ENCODE measurements around the gene PTPRC.
"Not testable (repeated sequence)": the region's sequence is repeated elsewhere in the genome, so short reads cannot be mapped to it uniquely, and the experiment has no call there.

The PTPRC gene

GRCh38 chr1:198598796-198599321 is 40.0 kb upstream of the PTPRC start:
- Histone ChIP-seq H3K18ac (ENCODE audit: low read depth in 1 of 2, low read length in 2 of 2) (no peak overlapping the region), H2BK15ac (ENCODE audit: low read depth, poor library complexity, severe bottlenecking) (no peak overlapping the region), H2BK12ac (ENCODE audit: low read length in 2 of 2) (no peak overlapping the region), H2BK5ac (ENCODE audit: low read depth, low read length, poor library complexity, severe bottlenecking) (no peak overlapping the region), H4K8ac (ENCODE audit: low read length) (no peak overlapping the region), H3K23ac (ENCODE audit: low read length in 2 of 2) (no peak overlapping the region), H3K4me1 (ENCODE audit: control insufficient read depth, insufficient read depth, low read depth, low read length) (peaks cover 7% of the 10 kb centered on the region), H3K14ac (ENCODE audit: low read length in 2 of 2) (peak overlapping the region in 1 of 2 experiments; percentile 46), H2AFZ (ENCODE audit: low read depth, low read length) (no peak overlapping the region), H3K9me3 (ENCODE audit: control insufficient read depth, low read length) (no peaks in the 10 kb centered on the region), H3K4me2 (ENCODE audit: low read length, poor library complexity, severe bottlenecking) (no peak overlapping the region), H3K27me3 (ENCODE audit: control insufficient read depth in 1 of 2, insufficient read depth in 1 of 2, low read length in 2 of 2) (no peaks in the 10 kb centered on the region), H3K79me1 (replicated peaks; ENCODE audit: low read length, poor library complexity, severe bottlenecking) (no peaks in the 10 kb centered on the region), H3K36me3 (ENCODE audit: control insufficient read depth in 1 of 2, insufficient read depth in 2 of 2, low read depth in 1 of 2, low read length in 2 of 2) (no peaks in the 10 kb centered on the region), H3K9ac (ENCODE audit: low read length) (no peak overlapping the region), H2AK5ac (ENCODE audit: low read length, severe bottlenecking) (no peak overlapping the region), H3K27ac (ENCODE audit: low read length, poor library complexity, severe bottlenecking) (no peak overlapping the region), H4K91ac (ENCODE audit: low read length) (no peak overlapping the region), H3K4ac (ENCODE audit: low read depth in 1 of 2, low read length in 2 of 2) (peak overlapping the region in 1 of 2 experiments; percentile 26), H3K4me3 (ENCODE audit: insufficient read depth in 1 of 2, low read depth in 1 of 2, low read length in 2 of 2) (no peak overlapping the region), H2BK120ac (ENCODE audit: low read depth, low read length) (no peak overlapping the region)
- DNase-seq = no peak
- 94% methylated on average over 6 of the region's 6 CpGs for WGBS

GRCh38 chr1:198599749-198600148 is 39.1 kb upstream of the PTPRC start:
- H4K8ac ChIP-seq (ENCODE audit: low read length) = no peak overlapping the region
- H2AK5ac ChIP-seq (ENCODE audit: low read length, severe bottlenecking) = no peak overlapping the region
- WGBS = 87% methylated on average over 2 of the region's 2 CpGs
- no peak overlapping the region for H3K4me2 ChIP-seq (ENCODE audit: low read length, poor library complexity, severe bottlenecking)
- no peak overlapping the region for H2BK12ac ChIP-seq (ENCODE audit: low read length in 2 of 2)
- DNase-seq = no peak
- no peak overlapping the region for H3K9ac ChIP-seq (ENCODE audit: low read length)
- H2BK120ac ChIP-seq (ENCODE audit: low read depth, low read length) = no peak overlapping the region
- no peaks in the 10 kb centered on the region for H3K9me3 ChIP-seq (ENCODE audit: control insufficient read depth, low read length)
- H3K4ac ChIP-seq (ENCODE audit: low read depth in 1 of 2, low read length in 2 of 2) = no peak overlapping the region
- H3K36me3 ChIP-seq (ENCODE audit: control insufficient read depth in 1 of 2, insufficient read depth in 2 of 2, low read depth in 1 of 2, low read length in 2 of 2) = no peaks in the 10 kb centered on the region
- no peak overlapping the region for H4K91ac ChIP-seq (ENCODE audit: low read length)
- H3K4me1 ChIP-seq (ENCODE audit: control insufficient read depth, insufficient read depth, low read depth, low read length) = peaks cover 7% of the 10 kb centered on the region
- no peak overlapping the region for H3K27ac ChIP-seq (ENCODE audit: low read length, poor library complexity, severe bottlenecking)
- H3K27me3 ChIP-seq (ENCODE audit: control insufficient read depth in 1 of 2, insufficient read depth in 1 of 2, low read length in 2 of 2) = no peaks in the 10 kb centered on the region
- H3K18ac ChIP-seq (ENCODE audit: low read depth in 1 of 2, low read length in 2 of 2) = no peak overlapping the region
- no peak overlapping the region for H3K23ac ChIP-seq (ENCODE audit: low read length in 2 of 2)
- no peaks in the 10 kb centered on the region for H3K79me1 ChIP-seq (replicated peaks; ENCODE audit: low read length, poor library complexity, severe bottlenecking)
- no peak overlapping the region for H3K14ac ChIP-seq (ENCODE audit: low read length in 2 of 2)
- H3K4me3 ChIP-seq (ENCODE audit: insufficient read depth in 1 of 2, low read depth in 1 of 2, low read length in 2 of 2) = no peak overlapping the region
- no peak overlapping the region for H2AFZ ChIP-seq (ENCODE audit: low read depth, low read length)
- H2BK15ac ChIP-seq (ENCODE audit: low read depth, poor library complexity, severe bottlenecking) = no peak overlapping the region
- H2BK5ac ChIP-seq (ENCODE audit: low read depth, low read length, poor library complexity, severe bottlenecking) = no peak overlapping the region

DNA sequence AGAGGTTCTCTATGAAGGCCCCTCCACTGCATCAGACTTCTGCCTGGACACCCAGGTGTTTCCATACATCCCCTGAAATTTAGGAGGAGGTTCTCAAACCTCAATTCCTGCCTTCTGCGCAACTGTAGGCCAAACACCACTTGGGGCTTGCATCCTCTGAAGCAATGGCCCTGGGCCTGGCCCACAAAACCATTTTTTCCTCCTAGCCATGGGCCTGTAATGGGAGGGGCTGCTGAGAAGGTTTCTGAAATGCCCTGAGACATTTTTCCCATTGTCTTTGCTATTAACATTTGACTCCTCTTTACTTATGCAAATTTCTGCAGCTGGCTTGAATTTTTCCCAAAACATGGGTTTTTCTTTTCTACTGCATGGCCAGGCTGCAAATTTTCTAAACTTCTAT is 37.9 kb upstream of the PTPRC start:
- Histone ChIP-seq H2BK12ac (ENCODE audit: low read length in 2 of 2) (no peak overlapping the region), H3K18ac (ENCODE audit: low read depth in 1 of 2, low read length in 2 of 2) (no peak overlapping the region), H2AFZ (ENCODE audit: low read depth, low read length) (no peak overlapping the region), H2BK15ac (ENCODE audit: low read depth, poor library complexity, severe bottlenecking) (no peak overlapping the region), H2AK5ac (ENCODE audit: low read length, severe bottlenecking) (no peak overlapping the region), H4K91ac (ENCODE audit: low read length) (no peak overlapping the region), H3K27ac (ENCODE audit: low read length, poor library complexity, severe bottlenecking) (no peak overlapping the region), H4K8ac (ENCODE audit: low read length) (no peak overlapping the region), H3K9ac (ENCODE audit: low read length) (no peak overlapping the region), H3K4me3 (ENCODE audit: insufficient read depth in 1 of 2, low read depth in 1 of 2, low read length in 2 of 2) (no peak overlapping the region), H3K27me3 (ENCODE audit: control insufficient read depth in 1 of 2, insufficient read depth in 1 of 2, low read length in 2 of 2) (no peaks in the 10 kb centered on the region), H3K79me1 (replicated peaks; ENCODE audit: low read length, poor library complexity, severe bottlenecking) (no peaks in the 10 kb centered on the region), H3K14ac (ENCODE audit: low read length in 2 of 2) (no peak overlapping the region), H2BK5ac (ENCODE audit: low read depth, low read length, poor library complexity, severe bottlenecking) (no peak overlapping the region), H3K9me3 (ENCODE audit: control insufficient read depth, low read length) (no peaks in the 10 kb centered on the region), H2BK120ac (ENCODE audit: low read depth, low read length) (no peak overlapping the region), H3K4me1 (ENCODE audit: control insufficient read depth, insufficient read depth, low read depth, low read length) (peaks cover 8% of the 10 kb centered on the region), H3K23ac (ENCODE audit: low read length in 2 of 2) (no peak overlapping the region), H3K4ac (ENCODE audit: low read depth in 1 of 2, low read length in 2 of 2) (no peak overlapping the region), H3K36me3 (ENCODE audit: control insufficient read depth in 1 of 2, insufficient read depth in 2 of 2, low read depth in 1 of 2, low read length in 2 of 2) (no peaks in the 10 kb centered on the region), H3K4me2 (ENCODE audit: low read length, poor library complexity, severe bottlenecking) (no peak overlapping the region)
- no peak for DNase-seq
- 100% methylated on average over 1 of the region's 1 CpG for WGBS

GRCh38 chr1:198601310-198601709 is 37.5 kb upstream of the PTPRC start:
- H3K14ac ChIP-seq (ENCODE audit: low read length in 2 of 2); H3K27me3 ChIP-seq (ENCODE audit: control insufficient read depth in 1 of 2, insufficient read depth in 1 of 2, low read length in 2 of 2); H3K27ac ChIP-seq (ENCODE audit: low read length, poor library complexity, severe bottlenecking); H2BK120ac ChIP-seq (ENCODE audit: low read depth, low read length); H3K36me3 ChIP-seq (ENCODE audit: control insufficient read depth in 1 of 2, insufficient read depth in 2 of 2, low read depth in 1 of 2, low read length in 2 of 2); H3K4me1 ChIP-seq (ENCODE audit: control insufficient read depth, insufficient read depth, low read depth, low read length); H3K4ac ChIP-seq (ENCODE audit: low read depth in 1 of 2, low read length in 2 of 2); H2AFZ ChIP-seq (ENCODE audit: low read depth, low read length); H4K8ac ChIP-seq (ENCODE audit: low read length); DNase-seq; H3K9me3 ChIP-seq (ENCODE audit: control insufficient read depth, low read length); H2BK12ac ChIP-seq (ENCODE audit: low read length in 2 of 2); H3K18ac ChIP-seq (ENCODE audit: low read depth in 1 of 2, low read length in 2 of 2); H3K4me2 ChIP-seq (ENCODE audit: low read length, poor library complexity, severe bottlenecking); H3K4me3 ChIP-seq (ENCODE audit: insufficient read depth in 1 of 2, low read depth in 1 of 2, low read length in 2 of 2); H3K23ac ChIP-seq (ENCODE audit: low read length in 2 of 2); H3K79me1 ChIP-seq (replicated peaks; ENCODE audit: low read length, poor library complexity, severe bottlenecking); H2BK15ac ChIP-seq (ENCODE audit: low read depth, poor library complexity, severe bottlenecking); H2BK5ac ChIP-seq (ENCODE audit: low read depth, low read length, poor library complexity, severe bottlenecking); H3K9ac ChIP-seq (ENCODE audit: low read length); H2AK5ac ChIP-seq (ENCODE audit: low read length, severe bottlenecking); H4K91ac ChIP-seq (ENCODE audit: low read length): not testable (repeated sequence)
- WGBS = 97% methylated on average over 1 of the region's 1 CpG

All from mesenchymal stem cell (in vitro differentiated cells and primary cell).